Tibial nerve (tissue), 3 donors: Measurements from ENCODE around the gene HNRNPUL2.

Experiments used
- CTCF ChIP-seq, 5 experiments: fragments of 200-600 bp in 3 of 5; fragments of 450-650 bp in 2 of 5; sonication (generic) in 3 of 5; IDR thresholded peaks; one replicate each; pipeline ENCODE4 v1.5.1; 2016 to 2019; ENCODE audit warnings: antibody characterized with exemption in 5 of 5, mild to moderate bottlenecking in 3 of 5, moderate library complexity in 2 of 5
- POLR2A ChIP-seq, 2 donors: fragments of 450-650 bp; IDR thresholded peaks; one replicate each; pipeline ENCODE4 v1.6.1; 2017; ENCODE audit warnings: antibody characterized with exemption in 2 of 2, mild to moderate bottlenecking in 2 of 2, moderate library complexity in 2 of 2

GRCh38 chr11:62687508-62688396 is 39.5 kb downstream of the HNRNPUL2 start:
- TF ChIP-seq POLR2A (IDR thresholded peaks at IDR 0.05): no peak
- TF ChIP-seq CTCF (IDR thresholded peaks at IDR 0.05): no peak
